CD14-positive monocyte (primary cell): ENCODE results near the gene ATF4. TPM values are rescaled to one million over a fixed set of nuclear protein-coding genes. Genes with fewer than 3 reads are reported as not detected.
A peak's percentile ranks its signal among the peaks of the same experiment; 100 is the strongest.

ENCODE experiments used
- DNase-seq, 3 donors: peaks; one replicate each; pipeline ENCODE4 v3.0.0-alpha.2; 2011 to 2022
- H2AFZ ChIP-seq: 2 replicates; pipeline ENCODE4 v1.6.0; 2012; ENCODE audit warnings: mild to moderate bottlenecking, low read depth, low read length, inconsistent platforms; ENCODE audit not compliant: insufficient read depth, poor library complexity, severe bottlenecking
- H3K27ac ChIP-seq, 2 donors: 1 replicate in 1 of 2; 2 replicates in 1 of 2; pipeline ENCODE4 v1.5.1; 2012 to 2013; ENCODE audit warnings: low read length in 2 of 2, control low read depth in 1 of 2, inconsistent platforms in 1 of 2, low read depth in 1 of 2, mild to moderate bottlenecking in 1 of 2
- H3K27me3 ChIP-seq, 2 donors: one replicate each; pipeline versions ENCODE4 v1.6.0 to v1.6.1; 2011 to 2013; ENCODE audit warnings: low read length in 2 of 2; ENCODE audit not compliant: control insufficient read depth in 2 of 2, insufficient read depth in 2 of 2
- H3K36me3 ChIP-seq, 2 donors: replicated peaks in 1 of 2; 1 replicate in 1 of 2; 2 replicates in 1 of 2; pipeline versions ENCODE4 v1.5.1 to v1.6.1; 2012 to 2013; ENCODE audit warnings: low read length in 2 of 2, control low read depth in 1 of 2, inconsistent platforms in 1 of 2, mild to moderate bottlenecking in 1 of 2; ENCODE audit not compliant: insufficient read depth in 2 of 2, control insufficient read depth in 1 of 2
- H3K4me1 ChIP-seq, 2 donors: 1 replicate in 1 of 2; 2 replicates in 1 of 2; pipeline versions ENCODE4 v1.5.1 to v1.6.1; 2012 to 2013; ENCODE audit warnings: low read length in 2 of 2, control low read depth in 1 of 2, inconsistent platforms in 1 of 2, mild to moderate bottlenecking in 1 of 2, moderate library complexity in 1 of 2; ENCODE audit not compliant: insufficient read depth in 2 of 2, control insufficient read depth in 1 of 2
- H3K4me2 ChIP-seq: replicated peaks from 2 replicates; pipeline ENCODE3; 2012; ENCODE audit warnings: low read length, moderate library complexity, mild to moderate bottlenecking; ENCODE audit not compliant: poor library complexity, severe bottlenecking; ENCODE audit errors: extremely low read depth
- H3K4me3 ChIP-seq, 3 experiments: fragments of 200-600 bp in 1 of 3; sonication (generic) in 1 of 3; replicated peaks in 1 of 3; 1 replicate in 2 of 3; 2 replicates in 1 of 3; pipeline ENCODE4 v1.5.1; 2011 to 2013; ENCODE audit warnings: low read length in 3 of 3, mild to moderate bottlenecking in 3 of 3, control low read depth in 2 of 3, low read depth in 2 of 3, inconsistent platforms in 1 of 3, moderate library complexity in 1 of 3
- H3K79me2 ChIP-seq: 2 replicates; pipeline ENCODE4 v1.6.0; 2012; ENCODE audit warnings: mild to moderate bottlenecking, control low read depth, inconsistent platforms, low read length, moderate library complexity; ENCODE audit not compliant: insufficient read depth
- H3K9ac ChIP-seq: 2 replicates; pipeline ENCODE4 v1.6.0; 2017; ENCODE audit warnings: low read length, mild to moderate bottlenecking; ENCODE audit not compliant: insufficient read depth, poor library complexity, severe bottlenecking
- H3K9me3 ChIP-seq, 2 donors: replicated peaks in 1 of 2; 1 replicate in 1 of 2; 2 replicates in 1 of 2; pipeline versions ENCODE4 v1.5.1 to v1.6.1; 2012 to 2013; ENCODE audit warnings: low read length in 2 of 2, control low read depth in 1 of 2; ENCODE audit not compliant: control insufficient read depth in 1 of 2, insufficient read depth in 1 of 2
- H4K20me1 ChIP-seq: 2 replicates; pipeline ENCODE4 v1.6.0; 2012; ENCODE audit warnings: mild to moderate bottlenecking, low read length, control low read depth, moderate library complexity; ENCODE audit not compliant: insufficient read depth
- H3K27ac Mint-ChIP-seq, 7 donors: one replicate each; pipeline ENCODE4 v1.8.0; 2020; ENCODE audit warnings: mild to moderate bottlenecking in 7 of 7, mixed read lengths in 7 of 7, moderate library complexity in 6 of 7, inconsistent platforms in 2 of 7
- H3K27me3 Mint-ChIP-seq, 3 donors: one replicate each; pipeline ENCODE4 v1.8.0; 2021 to 2022; ENCODE audit warnings: low read depth in 3 of 3, mild to moderate bottlenecking in 3 of 3, mixed read lengths in 3 of 3, moderate library complexity in 3 of 3, inconsistent platforms in 1 of 3
- H3K36me3 Mint-ChIP-seq, 2 donors: one replicate each; pipeline ENCODE4 v1.8.0; 2020; ENCODE audit warnings: mixed read lengths in 2 of 2, inconsistent platforms in 1 of 2, mild to moderate bottlenecking in 1 of 2
- H3K4me1 Mint-ChIP-seq: one replicate; pipeline ENCODE4 v1.8.0; 2020; ENCODE audit warnings: mild to moderate bottlenecking, mixed read lengths
- H3K4me3 Mint-ChIP-seq, 2 donors: one replicate each; pipeline ENCODE4 v1.8.0; 2020; ENCODE audit warnings: mild to moderate bottlenecking in 2 of 2, mixed read lengths in 2 of 2, moderate library complexity in 1 of 2
- H3K9me3 Mint-ChIP-seq, 7 donors: one replicate each; pipeline ENCODE4 v1.8.0; 2020 to 2022; ENCODE audit warnings: mixed read lengths in 7 of 7, mild to moderate bottlenecking in 6 of 7, moderate library complexity in 6 of 7, inconsistent platforms in 2 of 7
- WGBS: methylation state at CpG from one replicate; pipeline ENCODE4 v1.1.5; 2013; ENCODE audit warnings: missing lambda C conversion rate; ENCODE audit not compliant: insufficient coverage; 5-methylcytosine and 5-hydroxymethylcytosine counted together
- intact Hi-C, 2 donors: fragments of 100-400 bp; cut with micrococcal nuclease; formaldehyde crosslinking; loops; one replicate each; pipeline versions ENCODE4 v1.15.0 to v1.15.1; 2023
- polyA plus RNA-seq, 3 donors: library from polyadenylated mRNA; depleted of rRNA in 1 of 3; unstranded in 2 of 3; stranded (reverse) in 1 of 3; fragments of 300-500 nt in 2 of 3; fragments of >200 nt in 1 of 3; fragmentation: Illumina TruSeq in 2 of 3; gene quantifications; 1 replicate in 2 of 3; 2 replicates in 1 of 3; pipeline ENCODE4 v1.2.3, GENCODE V29; 2012 to 2021
- TF ChIP-seq, protein P1 (sequence below): fragments of 200-600 bp; IDR thresholded peaks from one replicate; pipeline ENCODE4 v1.8.0; 2022; ENCODE audit warnings: antibody characterized with exemption, mild to moderate bottlenecking

ATF4 gene
- polyA plus RNA-seq, 3 donors = 55.1 to 606 (median 59.0) TPM

GRCh38 chr22:39472570-39473556 is 47.5 kb upstream of the ATF4 start:
- Histone ChIP-seq H3K27me3 (no peaks in the 10 kb centered on the region), H3K9ac (no peak overlapping the region), H3K79me2 (no peaks in the 10 kb centered on the region), H3K27ac (peak overlapping the region; percentile 25 to 75), H3K4me2 (peak overlapping the region; percentile 66), H3K4me1 (peaks cover 44 to 49% of the 10 kb centered on the region in 2 donors), H3K9me3 (no peaks in the 10 kb centered on the region), H3K4me3 (peak overlapping the region in 1 of 3 experiments; percentile 54), H4K20me1 (no peaks in the 10 kb centered on the region), H2AFZ (peak overlapping the region; percentile 75), H3K36me3 (no peaks in the 10 kb centered on the region)
- H3K9me3 Mint-ChIP-seq = no peaks in the 10 kb centered on the region
- peaks cover 44% of the 10 kb centered on the region for H3K4me1 Mint-ChIP-seq
- H3K36me3 Mint-ChIP-seq = no peaks in the 10 kb centered on the region
- peaks cover 4 to 15% (median 6%) of the 10 kb centered on the region in 3 donors for H3K27me3 Mint-ChIP-seq
- WGBS = 78% methylated on average over 18 of the region's 19 CpGs
- no peak overlapping the region for H3K4me3 Mint-ChIP-seq
- intact Hi-C loops = no loop called here
- peak overlapping the region in 3 of 7 donors; percentile 9 to 62 (median 60) for H3K27ac Mint-ChIP-seq
- DNase-seq = no peak
- TF ChIP-seq, protein P1, sequence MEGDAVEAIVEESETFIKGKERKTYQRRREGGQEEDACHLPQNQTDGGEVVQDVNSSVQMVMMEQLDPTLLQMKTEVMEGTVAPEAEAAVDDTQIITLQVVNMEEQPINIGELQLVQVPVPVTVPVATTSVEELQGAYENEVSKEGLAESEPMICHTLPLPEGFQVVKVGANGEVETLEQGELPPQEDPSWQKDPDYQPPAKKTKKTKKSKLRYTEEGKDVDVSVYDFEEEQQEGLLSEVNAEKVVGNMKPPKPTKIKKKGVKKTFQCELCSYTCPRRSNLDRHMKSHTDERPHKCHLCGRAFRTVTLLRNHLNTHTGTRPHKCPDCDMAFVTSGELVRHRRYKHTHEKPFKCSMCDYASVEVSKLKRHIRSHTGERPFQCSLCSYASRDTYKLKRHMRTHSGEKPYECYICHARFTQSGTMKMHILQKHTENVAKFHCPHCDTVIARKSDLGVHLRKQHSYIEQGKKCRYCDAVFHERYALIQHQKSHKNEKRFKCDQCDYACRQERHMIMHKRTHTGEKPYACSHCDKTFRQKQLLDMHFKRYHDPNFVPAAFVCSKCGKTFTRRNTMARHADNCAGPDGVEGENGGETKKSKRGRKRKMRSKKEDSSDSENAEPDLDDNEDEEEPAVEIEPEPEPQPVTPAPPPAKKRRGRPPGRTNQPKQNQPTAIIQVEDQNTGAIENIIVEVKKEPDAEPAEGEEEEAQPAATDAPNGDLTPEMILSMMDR = no peak

DNA sequence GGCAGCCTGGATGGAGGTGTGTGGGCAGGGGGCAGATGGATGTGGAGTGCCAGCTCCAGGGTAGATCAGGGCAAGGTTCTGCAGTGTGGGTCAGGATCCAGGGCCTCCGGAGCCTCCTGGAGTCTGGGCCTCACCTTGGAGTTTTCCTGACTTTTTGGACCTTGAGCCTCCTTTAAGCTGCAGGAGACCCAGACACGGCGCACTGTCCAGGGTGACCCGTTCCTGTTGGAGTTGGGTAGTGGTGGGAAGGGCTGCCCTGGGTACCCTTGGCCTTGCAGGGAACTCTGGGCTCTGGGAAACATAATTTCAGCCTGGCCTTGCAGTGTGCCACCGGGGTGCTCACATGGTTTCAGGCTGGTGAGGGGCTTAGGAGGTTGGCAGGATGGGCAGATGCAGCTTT is 46.5 kb upstream of the ATF4 start:
- Histone ChIP-seq H3K27ac (no peak overlapping the region), H3K4me3 (no peak overlapping the region), H3K36me3 (no peaks in the 10 kb centered on the region), H3K9ac (no peak overlapping the region), H3K79me2 (no peaks in the 10 kb centered on the region), H3K27me3 (no peaks in the 10 kb centered on the region), H4K20me1 (no peaks in the 10 kb centered on the region), H2AFZ (no peak overlapping the region), H3K9me3 (no peaks in the 10 kb centered on the region), H3K4me1 (peaks cover 39 to 43% of the 10 kb centered on the region in 2 donors), H3K4me2 (no peak overlapping the region)
- TF ChIP-seq, protein P1 = no peak
- Mint-ChIP-seq H3K9me3 (no peaks in the 10 kb centered on the region), H3K27me3 (peaks cover 2 to 10% (median 5%) of the 10 kb centered on the region in 3 donors), H3K4me3 (no peak overlapping the region), H3K4me1 (peaks cover 38% of the 10 kb centered on the region), H3K27ac (no peak overlapping the region), H3K36me3 (no peaks in the 10 kb centered on the region)
- DNase-seq = no peak
- intact Hi-C loops = no loop called here
- 97% methylated on average over 5 of the region's 5 CpGs for WGBS
